Measurements from ENCODE around the gene SIRT2. TPM values are rescaled to one million over a fixed set of nuclear protein-coding genes. Genes with fewer than 3 reads are reported as not detected.

SIRT2 gene
- total RNA-seq, 1 donor from 2014 or later = 38.0 TPM

DNA sequence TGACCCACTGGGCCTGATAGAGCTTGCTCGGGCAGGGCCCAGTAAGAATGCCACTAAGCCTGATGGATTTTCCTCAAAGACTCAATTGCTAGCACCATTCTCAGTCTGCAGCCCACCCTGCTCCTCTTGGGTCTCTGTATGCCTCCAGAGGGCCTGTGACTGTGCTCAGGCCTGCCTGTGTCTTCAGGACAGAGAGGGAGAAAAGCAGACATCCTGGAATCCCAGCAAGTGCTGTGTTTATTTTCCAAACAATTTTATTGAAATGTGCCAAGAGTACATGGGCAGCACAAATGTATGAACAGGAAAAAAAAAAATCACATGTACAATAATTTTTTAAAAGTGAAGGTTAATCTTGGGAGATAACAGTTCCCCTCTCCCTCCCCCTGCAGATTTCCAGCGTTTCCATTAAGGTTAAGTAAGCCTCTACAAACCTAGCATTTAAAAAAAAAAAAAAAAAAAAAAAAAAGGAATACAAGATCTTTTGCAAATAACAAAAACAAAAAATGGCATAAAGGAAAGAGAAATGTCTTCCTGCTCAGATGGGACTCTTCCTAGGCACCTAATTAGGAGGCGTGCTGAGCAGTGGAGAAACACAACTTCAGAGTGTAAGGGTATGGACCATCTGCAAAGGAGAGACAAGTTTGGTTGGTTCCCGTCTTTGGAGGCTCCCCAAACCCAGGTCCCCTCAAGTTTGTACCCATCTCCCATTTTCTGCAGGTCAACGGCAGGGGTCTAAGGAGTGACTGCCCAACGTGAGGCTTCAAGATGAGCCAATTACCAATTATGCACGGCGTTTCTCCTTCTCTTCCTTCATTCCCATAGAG lies 63.0 kb downstream of the SIRT2 start:
- Mint-ChIP-seq H3K4me3 (ENCODE audit: low read depth) (no peak overlapping the region), H3K36me3 (ENCODE audit: insufficient read depth) (peaks cover 27% of the 10 kb centered on the region), H3K9me3 (ENCODE audit: low read depth) (no peaks in the 10 kb centered on the region), H3K4me1 (ENCODE audit: low read depth) (peaks cover 20% of the 10 kb centered on the region), H3K27ac (peak overlapping the region; percentile 91), H3K27me3 (no peaks in the 10 kb centered on the region)
- TF ChIP-seq, protein P1, sequence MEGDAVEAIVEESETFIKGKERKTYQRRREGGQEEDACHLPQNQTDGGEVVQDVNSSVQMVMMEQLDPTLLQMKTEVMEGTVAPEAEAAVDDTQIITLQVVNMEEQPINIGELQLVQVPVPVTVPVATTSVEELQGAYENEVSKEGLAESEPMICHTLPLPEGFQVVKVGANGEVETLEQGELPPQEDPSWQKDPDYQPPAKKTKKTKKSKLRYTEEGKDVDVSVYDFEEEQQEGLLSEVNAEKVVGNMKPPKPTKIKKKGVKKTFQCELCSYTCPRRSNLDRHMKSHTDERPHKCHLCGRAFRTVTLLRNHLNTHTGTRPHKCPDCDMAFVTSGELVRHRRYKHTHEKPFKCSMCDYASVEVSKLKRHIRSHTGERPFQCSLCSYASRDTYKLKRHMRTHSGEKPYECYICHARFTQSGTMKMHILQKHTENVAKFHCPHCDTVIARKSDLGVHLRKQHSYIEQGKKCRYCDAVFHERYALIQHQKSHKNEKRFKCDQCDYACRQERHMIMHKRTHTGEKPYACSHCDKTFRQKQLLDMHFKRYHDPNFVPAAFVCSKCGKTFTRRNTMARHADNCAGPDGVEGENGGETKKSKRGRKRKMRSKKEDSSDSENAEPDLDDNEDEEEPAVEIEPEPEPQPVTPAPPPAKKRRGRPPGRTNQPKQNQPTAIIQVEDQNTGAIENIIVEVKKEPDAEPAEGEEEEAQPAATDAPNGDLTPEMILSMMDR (IDR thresholded peaks at IDR 0.05; ENCODE audit: unreplicated experiment) = no peak
- no peak for DNase-seq (ENCODE audit: low spot score, unreplicated experiment)

- H3K27ac Mint-ChIP-seq = peak overlapping the region; percentile 56
These were observed 64.8 kb downstream of the SIRT2 start for GRCh38 chr19:38834590-38834989.

DNA sequence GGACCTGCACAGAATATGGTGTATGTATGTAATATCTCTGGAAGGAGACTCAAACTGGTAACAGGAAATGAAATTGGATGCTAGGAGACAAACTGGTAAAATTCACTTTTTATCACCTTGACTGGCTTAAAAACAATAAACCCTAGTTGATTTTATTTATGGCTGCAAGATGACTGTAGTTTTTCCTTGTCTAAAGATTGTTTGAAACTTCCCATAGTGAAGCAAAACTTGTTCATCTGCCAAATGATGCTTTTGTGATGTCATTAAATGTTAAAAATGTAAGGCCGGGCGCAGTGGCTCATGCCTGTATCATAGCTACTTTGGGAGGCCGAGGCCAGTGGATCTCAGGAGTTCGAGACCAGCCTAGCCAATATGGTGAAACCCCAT lies 65.3 kb downstream of the SIRT2 start:
- DNase-seq (ENCODE audit: low spot score, unreplicated experiment) = no peak
- Mint-ChIP-seq H3K4me3 (ENCODE audit: low read depth) (no peak overlapping the region), H3K4me1 (ENCODE audit: low read depth) (peaks cover 28% of the 10 kb centered on the region), H3K9me3 (ENCODE audit: low read depth) (no peaks in the 10 kb centered on the region), H3K36me3 (ENCODE audit: insufficient read depth) (peaks cover 21% of the 10 kb centered on the region), H3K27me3 (no peaks in the 10 kb centered on the region), H3K27ac (peak overlapping the region; percentile 45)
- TF ChIP-seq, protein P1 (IDR thresholded peaks at IDR 0.05; ENCODE audit: unreplicated experiment) = no peak

More at GRCh38 chr19:38834590-38834989, 64.8 kb downstream of the SIRT2 start:
- no peak overlapping the region for H3K4me3 Mint-ChIP-seq (ENCODE audit: low read depth)
- H3K36me3 Mint-ChIP-seq (ENCODE audit: insufficient read depth) = peaks cover 23% of the 10 kb centered on the region
- no peaks in the 10 kb centered on the region for H3K27me3 Mint-ChIP-seq
- peaks cover 28% of the 10 kb centered on the region for H3K4me1 Mint-ChIP-seq (ENCODE audit: low read depth)
- no peaks in the 10 kb centered on the region for H3K9me3 Mint-ChIP-seq (ENCODE audit: low read depth)
- no peak for DNase-seq (ENCODE audit: low spot score, unreplicated experiment)
- TF ChIP-seq, protein P1 (IDR thresholded peaks at IDR 0.05; ENCODE audit: unreplicated experiment) = no peak

DNA sequence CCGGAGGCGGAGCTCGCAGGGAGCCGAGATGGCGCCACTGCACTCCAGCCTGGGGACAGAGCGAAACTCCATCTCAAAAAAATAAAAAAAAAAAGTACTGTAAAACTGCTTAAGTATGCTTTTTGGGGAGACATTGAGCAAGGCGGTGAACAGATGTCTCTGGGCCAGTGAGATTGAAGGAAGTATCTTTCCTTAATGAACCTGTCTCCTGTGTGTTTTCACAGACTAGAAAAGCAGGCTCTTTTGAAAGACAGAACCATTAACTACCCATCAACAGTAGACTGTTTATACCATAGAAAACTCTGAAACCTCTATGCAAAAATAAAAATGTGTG lies 66.4 kb downstream of the SIRT2 start:
- Mint-ChIP-seq H3K9me3 (ENCODE audit: low read depth) (no peaks in the 10 kb centered on the region), H3K4me1 (ENCODE audit: low read depth) (peaks cover 22% of the 10 kb centered on the region), H3K36me3 (ENCODE audit: insufficient read depth) (peaks cover 19% of the 10 kb centered on the region), H3K4me3 (ENCODE audit: low read depth) (no peak overlapping the region), H3K27ac (no peak overlapping the region), H3K27me3 (no peaks in the 10 kb centered on the region)
- TF ChIP-seq, protein P1 (IDR thresholded peaks at IDR 0.05; ENCODE audit: unreplicated experiment) = no peak
- no peak for DNase-seq (ENCODE audit: low spot score, unreplicated experiment)

DNA sequence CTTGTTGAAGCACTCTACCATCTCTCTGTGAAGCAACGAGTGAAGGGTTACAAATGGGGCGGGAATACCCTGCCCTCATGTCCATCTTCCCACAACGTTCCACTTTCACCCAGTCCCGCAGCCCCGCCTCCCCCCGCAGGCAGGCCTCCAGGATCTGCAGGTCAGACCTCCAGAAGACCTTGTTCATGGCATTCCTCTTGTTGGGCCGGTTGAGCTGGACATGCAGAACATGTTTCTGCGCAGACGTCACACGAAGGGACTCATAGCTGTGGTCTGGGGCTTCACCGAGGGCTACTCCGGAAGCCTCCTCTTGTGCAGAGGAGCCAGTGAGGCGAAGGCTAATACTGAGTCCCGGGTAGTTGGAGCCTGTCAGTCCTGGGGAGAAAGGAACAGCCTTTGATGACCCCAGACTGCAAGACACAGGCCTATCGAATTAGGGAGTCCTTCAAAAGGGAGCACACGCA lies 68.2 kb downstream of the SIRT2 start:
- Mint-ChIP-seq H3K27me3 (no peaks in the 10 kb centered on the region), H3K4me1 (ENCODE audit: low read depth) (peaks cover 13% of the 10 kb centered on the region), H3K9me3 (ENCODE audit: low read depth) (no peaks in the 10 kb centered on the region), H3K4me3 (ENCODE audit: low read depth) (peak overlapping the region; percentile 72), H3K27ac (peak overlapping the region; percentile 95), H3K36me3 (ENCODE audit: insufficient read depth) (peaks cover 17% of the 10 kb centered on the region)
- TF ChIP-seq, protein P1 (IDR thresholded peaks at IDR 0.05; ENCODE audit: unreplicated experiment) = no peak
- DNase-seq (ENCODE audit: low spot score, unreplicated experiment) = no peak
